Left lung (tissue), 10 donors: Measurements from ENCODE around the gene TMA7. TPM values are rescaled to one million over a fixed set of nuclear protein-coding genes. Genes with fewer than 3 reads are reported as not detected.

Experiments
- ATAC-seq: fragments of 200-7000 bp; cut with Tn5 transposase; one replicate; pipeline ENCODE4 v1.9.1; 2020; ENCODE audit warnings: moderate library complexity
- DNase-seq, 4 donors: peaks; one replicate each; pipeline ENCODE4 v3.0.0-alpha.2; 2013 to 2020
- H3K27ac ChIP-seq, 2 donors: fragments of 200-600 bp; sonication (generic) in 1 of 2; one replicate each; pipeline versions ENCODE4 v1.5.0 to v1.8.0; 2020 to 2021
- H3K27me3 ChIP-seq, 2 donors: fragments of 200-600 bp; sonication (generic) in 1 of 2; one replicate each; pipeline versions ENCODE4 v1.5.0 to v1.8.0; 2020 to 2021
- H3K36me3 ChIP-seq, 2 donors: fragments of 200-600 bp; sonication (generic) in 1 of 2; one replicate each; pipeline versions ENCODE4 v1.5.0 to v1.8.0; 2020 to 2021
- H3K4me1 ChIP-seq, 2 donors: fragments of 200-600 bp; one replicate each; pipeline ENCODE4 v1.8.0; 2021
- H3K4me3 ChIP-seq, 2 donors: fragments of 200-600 bp; sonication (generic) in 1 of 2; one replicate each; pipeline versions ENCODE4 v1.5.0 to v1.8.0; 2020 to 2021; ENCODE audit warnings: mild to moderate bottlenecking in 1 of 2
- H3K9me3 ChIP-seq, 2 donors: fragments of 200-600 bp; sonication (generic) in 1 of 2; one replicate each; pipeline versions ENCODE4 v1.5.0 to v1.8.0; 2020 to 2021
- intact Hi-C, 2 donors: fragments of 100-400 bp; cut with DNase I; formaldehyde crosslinking; loops; one replicate each; pipeline versions ENCODE4 v1.11.2 to v1.14.2; 2022
- polyA plus RNA-seq, 6 donors: library from polyadenylated mRNA; unstranded; fragments of 120-200 nt; gene quantifications; one replicate each; pipeline ENCODE4 v1.2.1, GENCODE V29; 2013; ENCODE audit not compliant: insufficient read length in 6 of 6
- total RNA-seq, 2 donors: library from RNA; stranded (reverse); fragmentation: NEBNext Ultra II Directional; extraction: Animal tissue kit (Norgen Biotek cat#: 25700); gene quantifications; one replicate each; pipeline ENCODE4 v1.2.1, GENCODE V29; 2021
- TF ChIP-seq, protein P1 (sequence below), 2 donors: fragments of 200-600 bp; sonication (generic) in 1 of 2; IDR thresholded peaks; one replicate each; pipeline versions ENCODE4 v1.5.0 to v1.8.0; 2021; ENCODE audit warnings: antibody characterized with exemption in 2 of 2
- donor health status: DM: no; HTN: yes; CAD: no.
- donor health status: DM: no; HTN: no; CAD: no.

The TMA7 gene
- total and polyA plus RNA-seq, 8 donors, result 174 to 288 (median 253) TPM

DNA sequence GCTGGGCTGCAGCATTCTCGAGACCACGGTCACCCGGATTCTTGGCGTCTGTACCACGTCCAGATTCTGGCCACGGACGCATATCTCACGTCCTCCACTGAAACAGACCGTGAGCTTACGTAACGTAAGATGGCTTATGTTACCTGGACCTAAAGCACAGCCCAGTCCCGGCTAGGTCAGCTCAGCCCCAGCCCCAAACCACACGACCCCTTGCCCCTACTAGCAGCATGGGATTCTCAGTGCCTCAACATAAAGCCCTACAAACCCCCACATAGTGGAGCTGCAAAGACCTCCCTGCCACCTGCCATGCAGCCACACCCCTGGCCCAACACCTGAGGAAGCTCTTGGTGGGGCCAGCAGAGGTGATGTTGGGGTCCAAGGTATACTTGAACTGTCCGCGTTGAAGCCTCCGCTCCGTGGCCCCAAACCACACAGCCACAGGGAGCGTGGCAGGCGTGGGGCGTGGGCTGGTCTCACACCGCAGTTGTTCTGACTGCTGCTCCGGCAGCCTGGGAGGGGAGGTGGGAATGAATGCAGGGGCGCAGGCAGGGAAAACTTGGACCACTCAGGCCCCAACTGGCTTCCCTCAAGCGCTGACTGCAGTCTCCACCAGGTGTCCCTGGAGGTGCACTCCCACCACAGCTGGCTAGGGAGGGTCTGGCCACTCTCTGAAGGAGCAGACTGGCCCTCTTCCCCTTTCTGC lies 24.7 kb upstream of the TMA7 start:
- TF ChIP-seq, protein P1, sequence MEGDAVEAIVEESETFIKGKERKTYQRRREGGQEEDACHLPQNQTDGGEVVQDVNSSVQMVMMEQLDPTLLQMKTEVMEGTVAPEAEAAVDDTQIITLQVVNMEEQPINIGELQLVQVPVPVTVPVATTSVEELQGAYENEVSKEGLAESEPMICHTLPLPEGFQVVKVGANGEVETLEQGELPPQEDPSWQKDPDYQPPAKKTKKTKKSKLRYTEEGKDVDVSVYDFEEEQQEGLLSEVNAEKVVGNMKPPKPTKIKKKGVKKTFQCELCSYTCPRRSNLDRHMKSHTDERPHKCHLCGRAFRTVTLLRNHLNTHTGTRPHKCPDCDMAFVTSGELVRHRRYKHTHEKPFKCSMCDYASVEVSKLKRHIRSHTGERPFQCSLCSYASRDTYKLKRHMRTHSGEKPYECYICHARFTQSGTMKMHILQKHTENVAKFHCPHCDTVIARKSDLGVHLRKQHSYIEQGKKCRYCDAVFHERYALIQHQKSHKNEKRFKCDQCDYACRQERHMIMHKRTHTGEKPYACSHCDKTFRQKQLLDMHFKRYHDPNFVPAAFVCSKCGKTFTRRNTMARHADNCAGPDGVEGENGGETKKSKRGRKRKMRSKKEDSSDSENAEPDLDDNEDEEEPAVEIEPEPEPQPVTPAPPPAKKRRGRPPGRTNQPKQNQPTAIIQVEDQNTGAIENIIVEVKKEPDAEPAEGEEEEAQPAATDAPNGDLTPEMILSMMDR (IDR thresholded peaks at IDR 0.05), result no peak
- Histone ChIP-seq H3K27ac (no peak overlapping the region), H3K4me3 (no peak overlapping the region), H3K9me3 (no peaks in the 10 kb centered on the region), H3K27me3 (no peaks in the 10 kb centered on the region), H3K4me1 (no peaks in the 10 kb centered on the region), H3K36me3 (peaks cover 0 to 86% of the 10 kb centered on the region in 2 donors)
- intact Hi-C loops, result no loop called here
- DNase-seq, result peak in 1 of 4 donors; percentile 71
- ATAC-seq, result no peak

DNA sequence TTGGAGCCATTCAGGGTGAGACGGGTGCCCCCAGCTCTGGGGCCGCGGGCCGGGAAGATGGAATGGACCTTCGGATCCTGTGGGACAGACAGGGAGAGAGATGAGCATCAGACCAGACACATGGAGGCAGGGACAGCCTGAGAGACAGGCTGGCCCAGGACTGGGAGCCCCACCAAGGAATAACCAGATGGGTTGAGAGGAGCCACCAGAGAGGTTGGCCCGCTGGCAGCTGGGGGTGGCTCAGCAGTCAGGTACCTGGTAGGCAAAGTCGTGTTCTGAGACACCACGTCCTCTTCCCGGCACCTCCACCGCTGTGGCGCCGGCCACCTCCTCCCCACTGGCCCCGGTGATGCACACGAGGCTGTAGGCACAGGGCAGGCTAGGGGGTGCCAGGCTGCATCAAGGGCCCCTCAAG lies 24.0 kb upstream of the TMA7 start:
- TF ChIP-seq, protein P1 (IDR thresholded peaks at IDR 0.05), result no peak
- intact Hi-C loops, result no loop called here
- Histone ChIP-seq H3K4me1 (no peaks in the 10 kb centered on the region), H3K27ac (no peak overlapping the region), H3K4me3 (no peak overlapping the region), H3K9me3 (no peaks in the 10 kb centered on the region), H3K36me3 (peaks cover 0 to 81% of the 10 kb centered on the region in 2 donors), H3K27me3 (no peaks in the 10 kb centered on the region)
- DNase-seq (peak in 1 of 4 donors; percentile 74), ATAC-seq (no peak)

DNA sequence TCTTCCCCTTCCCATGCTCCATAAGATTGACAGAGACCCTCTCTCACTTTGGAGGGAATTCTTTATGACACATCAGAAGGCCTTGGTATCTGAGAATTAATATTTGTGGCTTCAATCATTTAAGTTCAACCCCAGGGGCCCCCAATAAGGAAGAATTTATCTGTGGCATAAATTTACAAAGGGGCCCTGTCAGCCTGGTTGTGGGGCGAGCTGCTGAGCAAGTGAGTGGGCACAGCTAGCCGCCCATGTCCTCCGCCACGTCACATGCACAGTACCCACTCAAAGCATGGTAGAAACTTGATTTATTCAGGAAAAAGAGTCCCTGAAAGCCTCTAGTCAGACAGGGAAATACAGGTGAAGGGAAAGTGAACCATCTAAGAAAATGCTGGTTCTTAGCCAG lies 23.5 kb upstream of the TMA7 start:
- peaks cover 0 to 77% of the 10 kb centered on the region in 2 donors for H3K36me3 ChIP-seq
- H3K4me3 ChIP-seq, result no peak overlapping the region
- no peaks in the 10 kb centered on the region for H3K9me3 ChIP-seq
- no peaks in the 10 kb centered on the region for H3K27me3 ChIP-seq
- H3K27ac ChIP-seq, result no peak overlapping the region
- DNase-seq (no peak), ATAC-seq (no peak)
- TF ChIP-seq, protein P1 (IDR thresholded peaks at IDR 0.05), result no peak
- intact Hi-C loops, result no loop called here
- no peaks in the 10 kb centered on the region for H3K4me1 ChIP-seq

DNA sequence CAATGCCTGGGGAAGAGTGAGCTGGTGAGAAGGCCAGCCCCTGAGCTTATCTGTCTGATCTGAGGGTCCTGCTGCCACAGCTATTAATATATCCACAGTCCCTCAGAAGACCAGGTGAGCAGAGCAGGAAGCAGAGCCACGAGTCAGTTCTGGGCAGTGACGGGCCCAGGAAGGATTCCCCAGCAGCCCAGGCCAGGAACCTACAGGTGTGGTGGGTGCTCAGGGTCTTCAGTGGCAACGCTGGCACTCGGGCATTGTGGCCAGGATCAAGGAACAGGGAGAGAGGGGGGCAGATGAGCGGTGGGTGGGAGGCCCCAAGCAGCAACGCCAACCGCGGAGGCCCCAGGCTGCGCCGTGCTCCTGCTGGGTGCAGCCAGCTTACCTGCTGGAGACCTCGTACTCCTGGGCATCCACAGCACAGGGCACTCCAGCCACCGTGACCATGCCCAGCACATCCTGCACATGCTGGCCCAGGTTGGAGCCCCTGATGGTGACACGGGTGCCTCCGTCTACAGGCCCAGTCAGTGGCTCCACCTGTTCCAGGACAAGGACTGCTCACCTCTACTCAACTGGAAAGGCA lies 22.4 kb upstream of the TMA7 start:
- TF ChIP-seq, protein P1 (IDR thresholded peaks at IDR 0.05), result no peak
- H3K9me3 ChIP-seq, result no peaks in the 10 kb centered on the region
- H3K27me3 ChIP-seq, result no peaks in the 10 kb centered on the region
- no peak overlapping the region for H3K4me3 ChIP-seq
- intact Hi-C loops, result no loop called here
- H3K36me3 ChIP-seq, result peaks cover 0 to 66% of the 10 kb centered on the region in 2 donors
- H3K27ac ChIP-seq, result no peak overlapping the region
- H3K4me1 ChIP-seq, result no peaks in the 10 kb centered on the region
- DNase-seq, result peak in 1 of 4 donors; percentile 61
- no peak for ATAC-seq

DNA sequence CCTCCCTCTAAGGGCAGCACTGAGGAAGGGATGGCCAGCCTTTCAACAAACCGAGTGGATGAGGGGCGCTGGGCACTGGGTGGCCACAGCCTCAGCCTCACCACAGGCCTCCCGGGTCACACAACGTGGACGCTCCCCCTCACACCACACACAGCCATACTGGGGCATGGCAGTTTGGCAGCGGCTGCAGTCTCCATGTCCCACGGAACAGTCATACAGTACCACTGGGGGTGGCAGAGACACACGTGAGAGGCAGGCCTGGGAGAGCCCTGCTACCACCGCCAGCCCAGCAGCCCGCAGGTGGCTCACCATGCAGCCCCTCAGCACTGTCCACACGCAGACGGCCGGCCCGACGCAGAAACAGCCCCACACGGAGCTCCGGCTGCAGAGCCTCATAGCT lies 21.9 kb upstream of the TMA7 start:
- Histone ChIP-seq H3K4me3 (no peak overlapping the region), H3K4me1 (no peaks in the 10 kb centered on the region), H3K9me3 (no peaks in the 10 kb centered on the region), H3K36me3 (peaks cover 0 to 62% of the 10 kb centered on the region in 2 donors), H3K27me3 (no peaks in the 10 kb centered on the region), H3K27ac (no peak overlapping the region)
- intact Hi-C loops, result no loop called here
- peak in 1 of 4 donors; percentile 67 for DNase-seq
- ATAC-seq, result no peak
- TF ChIP-seq, protein P1 (IDR thresholded peaks at IDR 0.05), result no peak
